ENCODE results near the gene MTM1.

Gene MTM1

DNA sequence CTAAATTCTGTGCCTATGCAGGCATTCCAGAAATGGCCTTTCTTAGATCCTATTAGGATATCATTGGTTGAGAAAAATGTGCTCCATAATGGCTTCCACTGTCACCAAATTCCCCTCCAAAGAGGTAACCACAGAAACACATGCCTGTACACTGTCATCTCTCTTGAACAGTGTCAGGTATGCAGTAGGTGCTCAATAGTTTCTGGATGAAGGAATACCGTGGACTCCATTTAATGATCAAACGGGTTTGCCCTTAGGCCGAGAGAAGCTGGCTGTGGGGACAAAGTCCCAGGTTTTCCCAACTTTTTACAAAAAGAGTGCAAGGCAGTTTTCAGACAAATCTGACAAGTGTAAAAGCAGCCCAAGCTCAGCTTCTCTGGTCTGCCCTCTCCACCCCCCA, 16.5 kb upstream of the MTM1 start:
- no peak for DNase-seq

DNA sequence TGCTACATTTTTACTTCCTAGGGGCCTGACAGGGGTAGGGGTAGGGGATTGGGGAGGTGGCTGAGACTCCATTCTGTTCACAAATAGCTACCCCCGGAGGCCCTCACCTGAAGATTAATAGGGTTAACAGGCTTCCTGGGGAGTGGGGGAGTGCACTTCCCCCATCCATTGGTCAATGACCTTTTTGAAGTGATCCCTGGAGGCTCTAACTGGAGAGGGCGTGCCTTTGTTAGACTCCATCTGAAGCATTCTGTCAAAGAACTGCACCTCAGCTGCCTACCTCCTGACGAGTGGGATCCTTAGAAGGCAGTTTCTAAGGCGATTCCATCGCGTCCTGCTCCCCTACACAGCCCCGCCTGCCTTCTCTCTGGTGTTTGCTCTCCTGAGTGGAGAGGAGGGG, 10.0 kb upstream of the MTM1 start:
- DNase-seq: no peak

DNA sequence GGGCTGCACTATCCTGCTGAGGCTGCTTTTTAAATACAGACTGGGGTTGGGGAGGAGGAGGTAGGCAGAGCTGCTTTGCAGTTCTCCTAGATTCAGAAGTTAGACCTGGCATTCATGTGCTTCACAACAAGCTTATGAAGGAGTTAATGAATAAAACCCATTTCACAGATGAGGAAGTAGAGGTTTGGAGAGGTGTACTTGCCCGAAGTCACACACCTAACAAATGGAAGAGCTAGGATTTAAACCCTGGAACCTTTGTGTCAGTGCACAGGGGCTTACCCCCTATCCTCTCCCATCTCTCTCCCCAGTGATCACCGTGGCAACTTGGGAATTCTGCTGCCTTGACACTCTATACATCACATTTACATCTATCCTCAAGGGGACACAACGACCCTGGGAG, 3.6 kb upstream of the MTM1 start:
- DNase-seq: no peak

DNA sequence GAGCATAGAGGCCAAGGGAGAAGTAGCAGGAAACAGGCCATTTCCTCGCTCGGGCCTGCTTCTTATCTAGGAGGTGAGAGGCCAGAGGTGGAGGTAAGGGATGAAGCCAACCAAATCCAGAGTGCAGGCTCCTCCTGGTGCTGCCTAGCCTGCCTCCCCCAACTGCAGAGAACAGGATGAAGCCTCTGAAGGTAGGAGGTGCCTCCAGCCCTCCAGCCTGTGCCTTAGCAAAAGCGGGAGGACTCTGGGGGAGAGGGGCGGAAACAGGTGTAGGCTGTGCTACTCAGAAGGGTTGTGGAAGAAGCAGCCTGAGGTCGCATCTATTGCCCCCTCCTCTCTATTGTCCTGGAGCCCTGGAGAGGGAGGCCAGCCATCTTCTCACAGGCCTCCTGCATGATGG, 2.9 kb upstream of the MTM1 start:
- DNase-seq: no peak

DNA sequence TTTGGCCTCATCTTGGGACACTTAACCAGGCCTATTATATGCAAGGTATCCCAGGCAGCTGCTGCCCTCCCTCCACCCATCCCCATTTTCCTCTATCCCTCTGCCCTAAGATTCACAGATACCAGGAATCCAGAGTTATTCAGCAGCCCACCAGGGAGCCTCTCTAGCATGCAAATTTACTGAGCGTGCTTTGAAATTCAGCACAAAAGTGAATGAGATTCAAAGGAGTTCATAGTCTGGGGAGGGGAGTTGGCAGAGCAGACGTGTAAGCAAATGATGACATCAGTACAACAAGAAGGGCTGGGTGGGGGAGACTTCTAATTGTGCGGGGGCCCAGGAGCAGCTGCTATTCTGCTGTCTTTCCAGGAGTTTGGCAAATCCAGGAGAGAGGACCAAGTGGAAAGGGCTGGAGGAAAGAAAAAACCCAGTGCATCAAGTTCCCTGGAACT, 1.7 kb upstream of the MTM1 start:
- DNase-seq: no peak

DNA sequence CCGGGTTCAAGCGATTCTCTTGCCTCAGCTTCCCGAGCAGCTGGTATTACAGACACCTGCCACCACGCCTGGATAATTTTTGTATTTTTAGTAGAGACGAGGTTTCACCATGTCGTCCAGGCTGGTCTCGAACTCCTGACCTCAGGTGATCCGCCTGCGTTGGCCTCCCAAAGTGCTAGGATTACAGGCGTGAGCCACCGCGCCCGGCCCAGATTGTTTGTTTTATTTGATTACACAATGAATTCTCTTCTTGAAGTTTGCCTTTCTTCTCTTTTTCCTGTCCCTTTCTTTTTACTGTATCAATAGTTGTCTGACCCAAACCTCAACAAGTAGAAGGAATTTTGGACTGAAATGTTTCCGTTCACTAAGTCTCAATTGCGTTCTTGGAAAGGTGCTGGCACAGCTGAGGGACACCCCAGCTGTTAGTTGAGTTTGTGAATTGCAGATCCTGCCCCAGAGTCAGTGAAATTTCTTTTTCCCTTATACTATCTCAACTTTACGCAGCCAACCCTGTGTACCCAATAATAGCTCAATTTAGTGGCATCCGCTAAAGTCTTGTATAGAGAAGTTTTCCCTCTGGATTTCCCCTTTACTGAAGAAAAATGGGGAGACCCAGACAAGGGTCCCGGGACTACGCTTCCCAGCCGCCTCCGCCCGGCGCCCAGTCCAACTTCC, 639 bp upstream of the MTM1 start:
- DNase-seq: no peak

DNA sequence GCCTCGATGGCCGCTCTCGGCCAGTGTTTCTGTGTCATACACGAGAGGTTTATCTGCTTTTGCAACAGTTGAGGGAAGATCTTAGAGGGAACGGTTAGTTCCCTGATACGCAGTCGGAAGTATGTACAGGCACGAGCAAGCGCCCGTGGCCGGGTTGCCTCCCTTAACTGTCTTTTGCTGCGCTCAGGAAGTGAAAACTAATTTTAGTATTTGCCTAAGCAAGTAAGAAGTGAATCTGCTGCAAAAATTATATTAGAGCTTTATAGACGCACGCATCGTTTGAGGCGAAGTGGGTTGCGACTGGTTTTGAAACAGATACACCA, 695 bp downstream of the MTM1 start:
- DNase-seq: no peak

DNA sequence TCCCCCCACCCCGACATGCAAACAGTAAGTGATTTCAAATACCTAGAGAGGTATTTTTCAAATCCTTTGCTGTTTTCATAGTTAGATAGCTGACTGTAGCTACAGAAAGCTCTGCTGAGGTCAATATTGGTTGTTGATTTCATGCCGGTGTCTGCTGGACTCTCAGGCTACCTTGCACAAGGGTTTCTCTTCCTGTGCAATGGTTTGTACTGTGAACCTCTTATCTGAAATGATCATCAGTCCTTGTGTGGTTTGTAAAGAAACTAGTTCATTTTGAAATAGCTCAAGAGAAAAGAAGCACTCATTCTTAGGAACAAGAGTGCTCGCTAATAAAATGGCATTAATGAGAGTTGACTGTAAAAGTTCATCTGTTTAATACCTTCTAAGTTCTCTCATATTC, 2.1 kb downstream of the MTM1 start:
- DNase-seq: no peak

DNA sequence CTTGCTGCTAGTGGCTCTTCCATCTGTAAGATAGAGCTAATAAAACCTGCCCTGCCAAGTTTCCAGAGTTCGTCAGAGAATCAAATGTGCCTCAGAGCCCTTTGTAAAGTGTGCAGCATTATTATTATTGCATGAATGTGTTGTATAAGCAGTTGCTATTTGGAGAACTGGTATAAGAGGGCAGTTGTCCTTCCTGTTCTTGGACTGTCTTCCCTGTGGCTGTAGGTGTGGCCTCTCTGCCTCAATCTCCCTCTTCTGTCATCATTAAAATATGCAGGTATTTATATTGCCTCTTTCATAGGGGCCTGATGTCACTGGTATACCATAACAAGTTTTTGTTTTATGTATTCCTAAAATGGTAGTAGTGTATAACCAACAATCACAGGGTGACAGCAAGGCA, 3.8 kb downstream of the MTM1 start:
- no peak for DNase-seq

DNA sequence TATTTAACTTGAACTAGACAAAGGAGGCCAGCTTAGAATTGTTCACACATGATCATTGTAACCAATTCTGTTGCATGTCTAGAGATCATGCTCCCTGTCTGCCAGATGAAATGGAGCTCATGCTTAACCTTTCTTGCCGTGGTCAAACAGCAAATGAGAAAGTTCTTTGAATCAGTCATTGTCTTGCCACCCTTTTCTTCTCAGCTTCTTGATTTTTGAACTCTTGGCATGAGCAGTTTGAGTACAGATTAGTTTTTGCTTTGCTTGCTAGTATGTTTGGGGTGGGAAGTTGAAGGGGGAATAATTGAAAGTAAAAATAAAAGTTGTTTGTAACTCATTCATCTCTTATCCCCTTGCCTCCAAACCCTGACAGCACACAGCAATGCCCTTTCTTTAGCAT, 4.7 kb downstream of the MTM1 start:
- DNase-seq: no peak

DNA sequence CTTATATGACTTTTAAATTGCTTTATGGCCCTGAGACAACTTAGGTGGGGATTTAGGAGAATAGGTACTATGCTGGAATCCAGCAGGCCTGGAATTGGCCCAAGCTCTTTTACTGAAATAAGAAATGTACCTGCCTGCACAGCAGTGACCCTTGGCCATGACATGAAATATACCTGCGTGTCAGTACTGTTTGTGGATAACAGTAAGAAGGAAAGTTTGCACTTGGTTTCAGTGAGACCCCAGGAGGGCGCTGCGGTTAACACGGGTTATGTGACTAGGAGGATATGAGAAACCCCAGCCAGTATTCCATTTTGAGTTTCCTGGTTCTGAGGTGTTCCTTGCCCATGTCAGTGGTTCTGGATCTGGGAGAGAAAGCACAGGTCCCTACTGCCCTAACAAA, 5.3 kb downstream of the MTM1 start:
- no peak for DNase-seq

DNA sequence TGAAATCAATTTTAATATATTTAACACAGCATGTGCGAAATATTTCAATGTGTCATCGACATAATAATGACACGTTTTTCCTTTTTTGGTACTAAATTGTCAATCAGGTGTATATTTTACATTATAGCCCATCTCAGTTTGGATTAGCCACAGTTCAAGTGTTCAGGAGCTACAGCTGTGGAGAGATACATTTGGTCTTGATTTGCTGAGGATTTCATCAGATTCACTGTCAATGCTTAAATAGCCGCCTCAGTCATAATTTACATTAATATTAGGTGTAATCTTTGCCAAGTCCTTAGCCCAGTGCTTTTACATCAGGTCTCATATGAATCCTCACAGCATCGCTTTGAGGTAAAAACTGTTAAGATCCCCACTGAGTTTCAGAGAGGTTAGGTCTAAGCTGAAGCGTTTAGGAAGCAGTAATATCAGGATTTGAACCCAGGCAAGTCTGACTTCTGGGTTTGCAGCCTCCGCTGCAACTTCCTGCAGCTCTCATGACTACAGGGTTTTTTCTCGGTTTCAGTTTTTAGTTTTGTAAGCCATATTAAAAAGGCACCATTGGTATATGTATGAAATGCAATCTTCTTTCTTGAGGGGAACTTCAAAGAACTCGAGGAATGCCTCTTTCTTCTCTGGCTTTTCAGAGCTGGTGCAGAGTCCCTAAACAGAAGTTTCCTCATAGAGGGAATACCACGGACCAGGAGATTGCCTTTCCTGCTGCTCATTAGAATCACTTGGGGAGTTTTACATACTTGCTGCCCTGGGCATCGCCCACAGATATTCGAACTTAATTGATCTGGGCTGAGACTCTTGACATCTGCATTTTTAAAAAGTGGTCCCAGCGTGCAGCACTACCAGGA, 6.4 kb downstream of the MTM1 start:
- DNase-seq: no peak

DNA sequence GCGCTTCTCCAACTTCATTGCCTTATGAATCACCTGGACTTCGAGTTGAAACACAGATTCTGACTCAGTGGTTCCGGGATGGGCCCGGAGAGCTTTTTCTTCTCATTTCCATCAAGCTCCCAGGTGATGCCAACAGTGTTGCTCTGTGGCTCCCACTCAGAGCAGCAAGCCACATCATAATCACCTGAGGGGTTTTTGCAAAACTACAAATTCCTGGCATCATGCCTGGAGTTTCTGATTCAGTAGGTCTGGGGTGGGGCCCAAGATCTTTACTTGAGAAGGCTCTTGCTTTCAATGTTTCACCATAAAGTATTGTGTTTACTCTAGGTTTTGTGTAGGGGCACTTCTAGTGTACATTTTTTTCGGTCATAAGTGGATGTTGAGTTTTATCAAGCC, 7.0 kb downstream of the MTM1 start:
- no peak for DNase-seq

DNA sequence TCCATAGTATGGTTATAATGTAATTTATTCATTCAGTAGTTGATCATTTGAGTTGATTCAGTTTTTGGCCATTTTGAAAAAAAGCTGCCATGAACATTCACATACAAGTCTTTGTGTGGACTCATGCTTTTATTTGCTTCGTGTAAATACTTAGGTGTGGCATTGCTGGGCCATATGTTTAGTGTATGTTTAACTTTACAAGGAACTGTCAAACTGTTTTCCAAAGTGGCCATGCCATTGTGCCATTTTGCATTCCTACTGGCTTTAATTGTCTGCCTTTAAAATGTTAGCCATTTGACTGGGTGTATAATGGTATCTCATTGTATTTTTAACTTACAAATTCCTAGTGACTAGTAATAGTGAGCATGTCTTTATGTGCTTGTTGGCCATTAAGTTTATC, 8.8 kb downstream of the MTM1 start:
- DNase-seq: no peak

DNA sequence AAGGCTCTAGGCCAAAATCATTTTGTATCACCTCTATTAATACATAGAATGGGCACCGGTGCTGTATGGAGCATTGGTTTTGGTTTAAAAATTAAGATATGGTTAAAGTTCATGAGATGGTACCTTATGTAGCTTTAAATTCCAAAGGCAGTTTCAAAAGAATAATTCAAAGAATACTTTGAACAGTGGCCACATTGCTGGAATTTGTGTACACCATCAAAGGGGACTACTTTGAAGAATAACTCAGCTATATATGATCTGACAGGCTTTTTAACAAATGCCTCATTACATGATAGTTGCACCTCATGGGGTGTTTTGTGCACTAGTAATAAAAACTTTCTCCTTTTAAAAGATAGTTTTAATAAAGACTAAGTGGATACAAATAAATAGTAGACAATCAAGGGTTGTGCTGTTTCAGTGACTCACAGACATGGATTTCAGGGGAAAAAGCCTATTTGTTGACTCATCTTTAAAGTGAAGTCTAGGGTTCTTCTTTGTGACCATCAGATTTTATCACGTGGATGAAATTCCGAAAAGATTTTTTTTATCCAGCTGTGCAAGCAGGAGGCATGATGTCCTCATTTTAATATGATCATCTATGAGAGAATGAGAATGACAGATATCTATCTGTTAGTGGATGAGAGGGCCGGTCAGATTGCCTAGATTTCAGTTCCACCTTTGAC, 12.8 kb downstream of the MTM1 start:
- DNase-seq: no peak

DNA sequence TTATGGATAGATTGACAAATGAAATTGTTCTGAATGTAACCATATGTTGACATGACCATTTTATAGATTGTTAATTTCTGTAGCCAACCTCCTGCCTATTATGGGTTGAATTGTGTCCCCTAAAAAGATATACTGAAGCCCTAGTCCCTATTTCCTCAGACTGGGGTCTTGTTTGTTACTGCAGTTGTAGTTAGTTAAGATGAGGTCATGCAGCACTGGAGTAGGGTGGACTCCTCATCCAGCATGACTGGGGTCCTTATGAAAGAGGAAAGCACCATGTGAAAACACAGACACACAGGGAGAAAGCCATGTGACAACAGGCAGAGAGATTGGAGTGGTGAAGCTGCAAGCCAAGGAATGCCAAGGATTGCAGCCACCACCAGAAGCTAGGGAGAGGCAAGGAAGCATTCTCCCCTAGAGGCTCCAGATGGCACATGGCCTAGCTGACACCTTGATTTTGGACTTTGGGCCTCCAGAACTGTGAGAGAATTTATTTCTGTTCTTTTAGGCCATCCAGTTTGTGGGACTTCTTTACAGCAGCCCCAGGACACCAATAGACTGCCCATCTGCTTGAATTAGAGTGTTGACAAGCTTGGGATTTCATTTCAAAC, 14.0 kb downstream of the MTM1 start:
- DNase-seq: no peak

DNA sequence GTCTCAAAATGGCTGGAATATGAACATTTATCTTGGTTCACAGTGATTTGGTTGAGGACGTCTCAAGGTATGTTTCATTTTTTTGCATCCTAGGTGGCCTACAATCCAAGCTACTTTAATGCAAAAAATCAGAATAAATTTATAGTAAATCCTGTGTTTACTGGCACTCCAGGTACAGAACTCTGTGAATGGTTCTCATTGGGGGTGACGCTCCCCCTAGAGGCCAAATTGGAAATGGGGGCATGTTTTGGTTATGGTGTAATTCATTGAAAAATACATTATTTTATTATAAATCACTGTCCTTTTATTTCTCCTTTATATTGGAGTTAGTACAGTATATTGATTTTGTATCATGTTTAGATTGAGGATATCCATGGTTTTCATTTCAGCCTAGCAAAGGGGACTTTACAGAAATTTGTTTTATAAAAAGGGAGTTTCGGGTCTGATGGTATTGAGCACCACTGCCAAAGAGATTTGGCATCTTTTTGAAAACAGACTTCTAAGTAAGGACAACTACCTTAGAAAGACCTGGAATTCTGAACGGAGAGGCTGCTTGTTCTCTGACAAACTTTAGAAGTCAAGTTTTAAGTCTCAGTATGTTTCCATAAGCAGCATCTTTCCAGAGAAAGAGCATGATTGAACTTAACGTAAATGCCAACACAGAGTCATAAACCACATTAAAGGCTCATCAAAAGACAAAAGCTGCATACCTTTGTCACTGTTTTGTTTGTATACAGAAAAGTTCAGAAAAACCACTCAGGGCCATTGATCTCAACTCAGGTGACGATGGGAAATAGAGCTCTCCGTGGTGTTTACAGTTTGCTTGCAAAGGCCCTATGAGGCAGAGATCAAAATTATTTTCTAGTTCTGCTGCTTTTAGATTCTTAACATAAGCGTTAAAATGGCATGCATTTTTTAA, 19.4 kb downstream of the MTM1 start:
- DNase-seq: no peak

DNA sequence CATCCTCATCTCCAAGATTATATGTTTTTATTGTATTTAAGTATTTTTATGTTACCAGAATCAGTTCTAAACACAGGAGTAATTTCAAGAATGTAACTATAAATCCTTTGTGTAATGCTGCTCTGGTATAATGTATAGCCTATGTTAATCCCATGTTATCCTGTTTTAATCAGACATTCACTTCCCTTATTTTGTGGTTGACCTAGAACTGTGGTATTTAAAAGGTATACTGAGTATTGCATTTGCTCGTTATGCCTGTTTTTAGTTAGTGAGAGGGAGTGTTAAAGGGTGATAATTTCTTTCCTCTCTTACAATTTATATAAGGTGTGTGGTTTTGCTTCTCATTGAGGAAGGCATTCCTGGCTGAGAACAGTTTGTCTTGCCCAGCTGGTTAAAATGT, 26.2 kb downstream of the MTM1 start:
- no peak for DNase-seq

DNA sequence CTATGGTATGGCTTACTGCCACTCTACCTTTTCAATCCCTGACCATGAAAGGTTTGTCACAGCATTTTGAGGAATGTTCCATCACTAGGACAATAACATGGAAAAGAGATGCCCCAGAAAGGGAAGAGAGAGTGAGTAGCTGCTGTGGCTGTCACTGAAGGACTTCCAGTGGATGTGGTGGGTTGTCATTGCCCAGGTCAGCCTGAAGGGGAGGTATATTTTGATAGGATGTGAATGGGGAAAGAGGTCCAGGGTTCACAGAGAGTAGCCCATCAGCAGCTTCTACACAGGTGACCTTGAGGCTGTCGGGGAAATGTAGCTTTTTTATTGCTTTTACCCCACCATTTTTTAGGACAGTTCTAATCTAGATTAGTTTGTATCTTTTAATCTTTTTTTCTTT, 30.8 kb downstream of the MTM1 start:
- DNase-seq: no peak

DNA sequence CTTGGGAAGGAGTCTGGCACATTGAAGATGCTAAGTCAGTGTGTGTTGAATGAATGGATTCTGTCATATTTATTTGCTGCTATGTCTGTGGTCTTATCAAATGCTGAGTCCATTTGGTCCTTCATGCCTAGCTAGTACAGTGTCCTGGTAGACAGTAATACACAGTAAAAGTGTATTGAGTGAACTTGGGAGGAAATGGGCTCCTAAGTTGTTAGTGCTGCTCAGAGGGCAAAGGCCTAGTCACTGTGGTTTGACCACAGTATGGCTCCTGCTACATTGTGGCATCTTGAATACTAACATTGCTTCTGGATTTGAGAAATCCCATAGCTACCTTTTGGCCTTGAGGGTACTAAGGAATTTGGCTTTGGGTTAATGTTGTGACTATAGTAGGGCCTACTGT, 33.9 kb downstream of the MTM1 start:
- DNase-seq: no peak

DNA sequence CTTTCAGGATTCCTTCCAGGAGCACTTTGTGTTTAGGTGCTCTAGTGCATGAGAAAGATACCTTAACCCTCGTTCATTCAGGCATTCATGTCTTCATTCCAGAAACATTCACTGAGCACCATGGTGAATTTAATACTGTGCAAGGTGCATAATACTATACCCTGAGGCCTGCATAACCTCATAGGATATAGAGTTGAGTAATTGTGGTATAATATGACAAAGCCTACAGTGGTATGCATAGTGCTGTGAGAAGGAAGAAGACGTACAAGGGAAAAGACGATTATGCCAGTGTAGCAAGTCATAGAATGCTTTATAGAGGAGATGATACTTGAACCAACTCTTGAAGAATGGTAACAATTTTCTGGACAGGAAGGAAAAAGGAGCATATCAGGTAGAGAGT, 34.3 kb downstream of the MTM1 start:
- DNase-seq: no peak

DNA sequence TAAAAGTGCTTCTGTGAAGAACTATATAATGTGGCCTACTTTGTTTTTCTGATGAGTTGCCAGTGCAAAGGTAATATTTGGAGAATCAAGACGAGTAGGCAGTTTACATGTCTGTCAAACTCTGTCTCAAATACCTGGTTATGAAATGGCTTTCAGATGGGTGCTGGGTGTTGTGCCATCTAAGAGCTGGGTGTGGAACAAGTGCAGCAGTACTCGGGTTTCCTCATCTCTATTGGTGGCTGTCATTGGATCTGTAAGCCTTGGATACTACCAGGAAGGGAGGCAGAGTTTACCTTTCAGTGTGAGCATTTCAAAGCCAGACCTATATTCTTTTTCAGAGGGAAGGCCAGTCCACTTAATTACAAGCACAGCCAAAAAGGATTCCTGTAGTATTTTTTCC, 37.2 kb downstream of the MTM1 start:
- DNase-seq: no peak

DNA sequence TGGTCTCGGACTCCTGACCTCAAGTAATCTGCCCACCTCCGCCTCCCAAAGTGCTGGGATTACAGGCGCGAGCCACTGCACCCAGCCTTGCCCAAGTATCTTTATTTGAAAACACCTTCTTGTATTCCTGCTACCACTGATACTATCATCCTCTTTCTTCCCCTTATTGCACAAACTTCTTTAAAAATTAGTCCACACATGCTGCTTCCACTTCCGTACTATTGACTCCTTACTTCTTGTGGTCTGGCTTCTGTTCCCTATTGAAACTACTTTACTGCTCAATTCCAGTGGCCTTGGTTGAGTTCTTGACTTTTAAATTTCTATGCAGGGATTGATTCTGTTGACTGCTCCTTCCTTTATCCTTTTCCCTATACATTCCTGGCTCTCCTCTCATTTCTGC, 38.8 kb downstream of the MTM1 start:
- no peak for DNase-seq
